Measurements from ENCODE around the gene RRAD. TPM values are rescaled to one million over a fixed set of nuclear protein-coding genes. Genes with fewer than 3 reads are reported as not detected.

The RRAD gene
- polyA plus RNA-seq, 1 experiment: 3.8 TPM

DNA sequence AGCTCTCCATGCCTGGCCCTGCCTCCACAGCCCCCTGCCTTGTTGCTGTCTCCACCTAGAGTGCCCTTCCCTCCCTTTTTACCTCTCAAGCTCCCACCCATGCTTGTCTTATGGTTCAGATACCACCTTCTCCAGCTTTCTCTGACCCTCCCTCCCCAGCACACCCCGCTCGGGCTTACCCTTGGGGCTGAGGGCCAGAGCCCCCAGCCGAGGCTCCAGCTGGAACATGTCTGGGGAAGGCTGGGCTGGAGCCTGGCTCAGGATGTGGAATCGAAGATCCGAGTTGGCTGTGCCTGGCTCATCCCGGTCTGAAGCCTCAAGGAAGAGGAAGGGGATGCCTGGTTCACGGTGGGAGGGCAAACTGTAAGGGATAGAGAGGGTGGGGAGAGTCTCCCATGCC lies 10.3 kb downstream of the RRAD start:
- ChIA-PET CTCF (no interaction called here), POLR2A (no interaction called here)
- Histone ChIP-seq H3K4me3 (ENCODE audit: low read depth, low read length) (no peak overlapping the region), H3K36me3 (ENCODE audit: control insufficient read depth, insufficient read depth, low read length) (no peaks in the 10 kb centered on the region), H3K27me3 (ENCODE audit: control insufficient read depth, insufficient read depth, low read length) (peaks cover 13% of the 10 kb centered on the region)
- DNase-seq (ENCODE audit: low read depth): no peak
- TF ChIP-seq, protein P1, sequence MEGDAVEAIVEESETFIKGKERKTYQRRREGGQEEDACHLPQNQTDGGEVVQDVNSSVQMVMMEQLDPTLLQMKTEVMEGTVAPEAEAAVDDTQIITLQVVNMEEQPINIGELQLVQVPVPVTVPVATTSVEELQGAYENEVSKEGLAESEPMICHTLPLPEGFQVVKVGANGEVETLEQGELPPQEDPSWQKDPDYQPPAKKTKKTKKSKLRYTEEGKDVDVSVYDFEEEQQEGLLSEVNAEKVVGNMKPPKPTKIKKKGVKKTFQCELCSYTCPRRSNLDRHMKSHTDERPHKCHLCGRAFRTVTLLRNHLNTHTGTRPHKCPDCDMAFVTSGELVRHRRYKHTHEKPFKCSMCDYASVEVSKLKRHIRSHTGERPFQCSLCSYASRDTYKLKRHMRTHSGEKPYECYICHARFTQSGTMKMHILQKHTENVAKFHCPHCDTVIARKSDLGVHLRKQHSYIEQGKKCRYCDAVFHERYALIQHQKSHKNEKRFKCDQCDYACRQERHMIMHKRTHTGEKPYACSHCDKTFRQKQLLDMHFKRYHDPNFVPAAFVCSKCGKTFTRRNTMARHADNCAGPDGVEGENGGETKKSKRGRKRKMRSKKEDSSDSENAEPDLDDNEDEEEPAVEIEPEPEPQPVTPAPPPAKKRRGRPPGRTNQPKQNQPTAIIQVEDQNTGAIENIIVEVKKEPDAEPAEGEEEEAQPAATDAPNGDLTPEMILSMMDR (IDR thresholded peaks at IDR 0.05; ENCODE audit: insufficient read depth, low read depth, low read length): no peak

GRCh38 chr16:66914541-66914940 lies 10.8 kb downstream of the RRAD start:
- Histone ChIP-seq H3K4me3 (ENCODE audit: low read depth, low read length) (no peak overlapping the region), H3K36me3 (ENCODE audit: control insufficient read depth, insufficient read depth, low read length) (no peaks in the 10 kb centered on the region), H3K27me3 (ENCODE audit: control insufficient read depth, insufficient read depth, low read length) (peaks cover 9% of the 10 kb centered on the region)
- no peak for DNase-seq (ENCODE audit: low read depth)
- ChIA-PET POLR2A (no interaction called here), CTCF (no interaction called here)
- TF ChIP-seq, protein P1 (IDR thresholded peaks at IDR 0.05; ENCODE audit: insufficient read depth, low read depth, low read length): no peak

DNA sequence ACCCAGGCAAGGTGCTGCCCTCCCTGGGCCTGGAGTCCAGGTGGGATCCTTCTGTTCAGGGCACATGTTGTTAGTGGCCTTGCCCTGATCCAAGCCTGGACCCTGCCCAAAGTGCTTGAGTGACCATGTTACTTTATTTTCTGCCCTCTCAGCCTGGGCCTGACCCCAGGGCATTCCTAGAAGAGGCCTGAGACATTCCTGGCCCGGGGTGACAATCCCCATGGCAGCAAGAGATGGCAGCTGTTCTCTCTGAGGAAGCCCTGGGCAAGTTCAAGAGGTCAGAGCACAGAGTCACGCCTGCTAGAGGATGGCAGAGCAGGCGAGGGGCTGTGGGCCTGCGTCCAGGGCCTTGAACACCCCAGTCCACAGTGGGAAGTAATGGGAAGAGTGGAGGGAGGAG lies 11.6 kb downstream of the RRAD start:
- no peak for DNase-seq (ENCODE audit: low read depth)
- ChIA-PET POLR2A (no interaction called here), CTCF (interaction anchor here (0.9 kb wide), 1 partner anchor 9 kb away, joined by 4 read pairs; no protein-coding TSS in a partner anchor)
- Histone ChIP-seq H3K27me3 (ENCODE audit: control insufficient read depth, insufficient read depth, low read length) (peaks cover 4% of the 10 kb centered on the region; the same call in 1 of the 2 replicates), H3K36me3 (ENCODE audit: control insufficient read depth, insufficient read depth, low read length) (no peaks in the 10 kb centered on the region), H3K4me3 (ENCODE audit: low read depth, low read length) (no peak overlapping the region)
- TF ChIP-seq, protein P1 (IDR thresholded peaks at IDR 0.05; ENCODE audit: insufficient read depth, low read depth, low read length): no peak

GRCh38 chr16:66913081-66913480 lies 12.3 kb downstream of the RRAD start:
- CTCF ChIA-PET: interaction anchor here (0.7 to 0.9 kb wide), 3 partner anchors 10 to 29 kb away, joined by 3 to 5 read pairs (median 4); no protein-coding TSS in a partner anchor
- DNase-seq (ENCODE audit: low read depth): no peak
- Histone ChIP-seq H3K4me3 (ENCODE audit: low read depth, low read length) (no peak overlapping the region), H3K27me3 (ENCODE audit: control insufficient read depth, insufficient read depth, low read length) (peaks cover 4% of the 10 kb centered on the region; the same call in 1 of the 2 replicates), H3K36me3 (ENCODE audit: control insufficient read depth, insufficient read depth, low read length) (no peaks in the 10 kb centered on the region)
- TF ChIP-seq, protein P1 (IDR thresholded peaks at IDR 0.05; ENCODE audit: insufficient read depth, low read depth, low read length): no peak
- POLR2A ChIA-PET: no interaction called here

DNA sequence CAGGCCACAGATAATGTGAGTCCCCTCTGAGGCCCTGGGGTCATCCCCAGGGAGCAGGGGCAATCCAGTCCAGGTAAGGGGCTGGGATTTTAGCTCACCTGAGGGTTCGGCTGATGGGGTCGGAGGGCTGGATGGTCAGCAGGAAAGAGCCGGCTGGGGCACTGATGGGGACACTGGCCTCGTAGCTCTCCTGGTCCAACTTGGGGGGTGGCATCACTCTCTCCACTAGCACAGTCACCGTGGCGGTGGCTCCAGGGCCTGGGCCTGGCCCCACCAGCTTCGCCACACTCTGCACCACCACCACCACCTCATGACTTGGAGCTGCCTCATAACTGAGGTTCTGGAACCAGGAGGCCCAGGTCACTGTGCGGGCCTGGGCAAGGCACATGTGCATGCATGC lies 13.5 kb downstream of the RRAD start:
- ChIA-PET CTCF (interaction anchor here (3.7 to 4.2 kb wide), 2 partner anchors 8 to 16 kb away, joined by 14 to 30 read pairs; partner anchors contain the start of gene CDH16), POLR2A (no interaction called here)
- no peak for DNase-seq (ENCODE audit: low read depth)
- TF ChIP-seq, protein P1 (IDR thresholded peaks at IDR 0.05; ENCODE audit: insufficient read depth, low read depth, low read length): no peak
- Histone ChIP-seq H3K36me3 (ENCODE audit: control insufficient read depth, insufficient read depth, low read length) (no peaks in the 10 kb centered on the region), H3K27me3 (ENCODE audit: control insufficient read depth, insufficient read depth, low read length) (peaks cover 4% of the 10 kb centered on the region), H3K4me3 (ENCODE audit: low read depth, low read length) (no peak overlapping the region)
